ENCODE measurements around the gene HSPA14.
"Not testable (repeated sequence)": the region's sequence is repeated elsewhere in the genome, so short reads cannot be mapped to it uniquely, and the experiment has no call there.

HSPA14 gene

GRCh38 chr10:14838582-14839304, 637 bp downstream of the HSPA14 start:
- DNase-seq, result no peak

- no peak for DNase-seq
These were observed 1.2 kb downstream of the HSPA14 start for GRCh38 chr10:14839305-14839695.

- no peak for DNase-seq
These were observed 2.1 kb downstream of the HSPA14 start for GRCh38 chr10:14840178-14840577.

- DNase-seq, result no peak
These were observed 5.4 kb downstream of the HSPA14 start for GRCh38 chr10:14843327-14843988.

- no peak for DNase-seq
These were observed 6.8 kb downstream of the HSPA14 start for GRCh38 chr10:14844948-14845347.

GRCh38 chr10:14852236-14852635, 14.1 kb downstream of the HSPA14 start:
- no peak for DNase-seq

GRCh38 chr10:14855453-14855852, 17.3 kb downstream of the HSPA14 start:
- DNase-seq, result no peak

- DNase-seq, result no peak
These were observed 20.3 kb downstream of the HSPA14 start for GRCh38 chr10:14858338-14858960.

GRCh38 chr10:14859043-14859442, 20.9 kb downstream of the HSPA14 start:
- no peak for DNase-seq

- DNase-seq, result no peak
These were observed 21.7 kb downstream of the HSPA14 start for GRCh38 chr10:14859775-14860174.

- no peak for DNase-seq
These were observed 22.7 kb downstream of the HSPA14 start for GRCh38 chr10:14860791-14861190.

GRCh38 chr10:14864466-14864865, 26.4 kb downstream of the HSPA14 start:
- not testable (repeated sequence) for DNase-seq

GRCh38 chr10:14864871-14865270, 26.8 kb downstream of the HSPA14 start:
- DNase-seq, result not testable (repeated sequence)

GRCh38 chr10:14873090-14873760, 35.1 kb downstream of the HSPA14 start:
- no peak for DNase-seq

- DNase-seq, result no peak
These were observed 37.8 kb downstream of the HSPA14 start for GRCh38 chr10:14875941-14876340.

GRCh38 chr10:14876764-14877163, 38.7 kb downstream of the HSPA14 start:
- DNase-seq, result no peak

- peak; percentile 85 for DNase-seq
These were observed 40.4 kb downstream of the HSPA14 start, which contains the start of gene SUV39H2 for GRCh38 chr10:14878266-14879123. Gene SUV39H2, plus strand, starts transcription at chr10:14878866. Its CDS starts 23 bp downstream, at chr10:14878889.

- DNase-seq, result peak; percentile 11
These were observed 41.2 kb downstream of the HSPA14 start for GRCh38 chr10:14879124-14879927.

GRCh38 chr10:14879928-14880193, 41.8 kb downstream of the HSPA14 start:
- no peak for DNase-seq

- DNase-seq, result no peak
These were observed 42.1 kb downstream of the HSPA14 start for GRCh38 chr10:14880229-14880628.

- no peak for DNase-seq
These were observed 46.0 kb downstream of the HSPA14 start for GRCh38 chr10:14884082-14884481.

- no peak for DNase-seq
These were observed 51.2 kb downstream of the HSPA14 start for GRCh38 chr10:14889318-14889717.

Data from NCI-H2171 (cell line).